HG02798 (cell line): ENCODE results near the gene MYRIP.

Experiments
- ATAC-seq: cut with Tn5 transposase; IDR thresholded peaks from one replicate; pipeline ENCODE4 v1.9.1; 2021; ENCODE audit warnings: mild to moderate bottlenecking; ENCODE audit not compliant: unreplicated experiment, poor library complexity

MYRIP gene

GRCh38 chr3:40299721-40300335 lies 490.4 kb downstream of the MYRIP start:
- ATAC-seq = no peak

- ATAC-seq = no peak
These were observed 493.4 kb downstream of the MYRIP start for GRCh38 chr3:40302784-40303183.

GRCh38 chr3:40304352-40304751 lies 494.9 kb downstream of the MYRIP start:
- ATAC-seq = no peak

DNA sequence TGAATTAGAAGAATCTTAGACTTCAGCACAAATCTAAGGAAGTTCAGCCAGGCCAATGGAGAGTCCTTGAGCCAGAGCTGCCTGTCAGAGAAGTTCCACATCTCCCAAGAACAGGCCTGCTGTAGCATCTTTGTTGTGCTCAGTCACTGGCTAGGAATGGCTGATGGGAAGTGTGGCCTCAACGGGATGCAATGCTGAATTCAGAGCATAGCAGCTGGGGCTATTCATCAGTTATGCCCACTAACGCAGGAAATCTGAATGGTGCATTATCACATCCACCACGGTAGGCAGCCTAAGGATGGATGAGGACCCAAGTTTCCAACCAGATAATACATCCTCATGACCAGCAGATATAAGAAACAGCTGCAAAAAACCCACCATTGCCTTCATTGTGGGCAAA lies 496.9 kb downstream of the MYRIP start:
- no peak for ATAC-seq

- ATAC-seq = no peak
These were observed 497.8 kb downstream of the MYRIP start for GRCh38 chr3:40307176-40307575.

- no peak for ATAC-seq
These were observed 499.5 kb downstream of the MYRIP start for GRCh38 chr3:40308725-40309417.

GRCh38 chr3:40309418-40309924 lies 500.1 kb downstream of the MYRIP start, which contains the start of gene EIF1B:
Gene EIF1B, plus strand, starts transcription at chr3:40309707. Its CDS starts 235 bp downstream, at chr3:40309942.
- ATAC-seq = peak; percentile 90
